Dendritic cell treated with granulocyte-macrophage colony-stimulating factor and Interleukin-4, amounts not matched to agents 40 ng/mL and 50 ng/mL, for 4 days (primary cell): Measurements from ENCODE around the gene NUMBL.

ENCODE experiments used
- H3K27ac Mint-ChIP-seq: one replicate; pipeline ENCODE4 v1.8.0; 2022; ENCODE audit warnings: mild to moderate bottlenecking, mixed read lengths
- H3K27me3 Mint-ChIP-seq: one replicate; pipeline ENCODE4 v1.8.0; 2022; ENCODE audit warnings: mild to moderate bottlenecking, mixed read lengths
- H3K36me3 Mint-ChIP-seq: one replicate; pipeline ENCODE4 v1.8.0; 2022; ENCODE audit warnings: low read depth, mixed read lengths
- H3K4me1 Mint-ChIP-seq: one replicate; pipeline ENCODE4 v1.8.0; 2022; ENCODE audit warnings: low read depth, mixed read lengths
- H3K4me3 Mint-ChIP-seq: one replicate; pipeline ENCODE4 v1.8.0; 2022; ENCODE audit warnings: mild to moderate bottlenecking, moderate library complexity, mixed read lengths
- H3K9me3 Mint-ChIP-seq: one replicate; pipeline ENCODE4 v1.8.0; 2022; ENCODE audit warnings: mixed read lengths
- intact Hi-C: fragments of 100-400 bp; cut with micrococcal nuclease; formaldehyde crosslinking; loops from one replicate; pipeline ENCODE4 v1.15.0; 2022

Gene NUMBL

GRCh38 chr19:40617961-40618360, 72.5 kb downstream of the NUMBL start:
- Mint-ChIP-seq H3K4me1 (peaks cover 22% of the 10 kb centered on the region), H3K36me3 (peaks cover 57% of the 10 kb centered on the region)
- intact Hi-C loops = no loop called here

DNA sequence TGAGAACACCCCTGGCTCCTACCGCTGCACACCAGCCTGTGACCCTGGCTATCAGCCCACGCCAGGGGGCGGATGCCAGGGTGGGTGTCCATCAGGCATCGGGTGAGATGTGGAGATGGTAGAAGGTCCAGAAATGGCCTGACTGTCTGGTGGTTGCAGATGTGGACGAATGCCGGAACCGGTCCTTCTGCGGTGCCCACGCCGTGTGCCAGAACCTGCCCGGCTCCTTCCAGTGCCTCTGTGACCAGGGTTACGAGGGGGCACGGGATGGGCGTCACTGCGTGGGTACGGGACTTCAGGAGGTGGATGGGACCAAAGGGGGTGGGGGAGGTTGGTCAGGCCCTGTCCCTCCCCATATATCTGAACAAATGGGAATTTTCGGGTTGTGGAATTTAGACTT, 73.5 kb downstream of the NUMBL start:
- Mint-ChIP-seq H3K4me3 (no peak overlapping the region), H3K9me3 (no peaks in the 10 kb centered on the region), H3K27ac (no peak overlapping the region), H3K4me1 (peaks cover 32% of the 10 kb centered on the region), H3K36me3 (peaks cover 46% of the 10 kb centered on the region), H3K27me3 (peaks cover 24% of the 10 kb centered on the region)
- intact Hi-C loops = no loop called here

More at GRCh38 chr19:40617961-40618360, 72.5 kb downstream of the NUMBL start:
- Mint-ChIP-seq H3K27ac (no peak overlapping the region), H3K4me3 (no peak overlapping the region), H3K27me3 (peaks cover 17% of the 10 kb centered on the region), H3K9me3 (no peaks in the 10 kb centered on the region)

GRCh38 chr19:40616178-40616577, 74.3 kb downstream of the NUMBL start:
- no peak overlapping the region for H3K27ac Mint-ChIP-seq
- intact Hi-C loops = no loop called here
- no peak overlapping the region for H3K4me3 Mint-ChIP-seq
- no peaks in the 10 kb centered on the region for H3K9me3 Mint-ChIP-seq
- H3K36me3 Mint-ChIP-seq = peaks cover 39% of the 10 kb centered on the region
- peaks cover 27% of the 10 kb centered on the region for H3K27me3 Mint-ChIP-seq
- peaks cover 35% of the 10 kb centered on the region for H3K4me1 Mint-ChIP-seq
